Measurements from ENCODE around the gene CTRB1.

- no peak for TF ChIP-seq POLR2A (IDR thresholded peaks at IDR 0.05; ENCODE audit: low read depth, low read length)
- TF ChIP-seq, protein P1, sequence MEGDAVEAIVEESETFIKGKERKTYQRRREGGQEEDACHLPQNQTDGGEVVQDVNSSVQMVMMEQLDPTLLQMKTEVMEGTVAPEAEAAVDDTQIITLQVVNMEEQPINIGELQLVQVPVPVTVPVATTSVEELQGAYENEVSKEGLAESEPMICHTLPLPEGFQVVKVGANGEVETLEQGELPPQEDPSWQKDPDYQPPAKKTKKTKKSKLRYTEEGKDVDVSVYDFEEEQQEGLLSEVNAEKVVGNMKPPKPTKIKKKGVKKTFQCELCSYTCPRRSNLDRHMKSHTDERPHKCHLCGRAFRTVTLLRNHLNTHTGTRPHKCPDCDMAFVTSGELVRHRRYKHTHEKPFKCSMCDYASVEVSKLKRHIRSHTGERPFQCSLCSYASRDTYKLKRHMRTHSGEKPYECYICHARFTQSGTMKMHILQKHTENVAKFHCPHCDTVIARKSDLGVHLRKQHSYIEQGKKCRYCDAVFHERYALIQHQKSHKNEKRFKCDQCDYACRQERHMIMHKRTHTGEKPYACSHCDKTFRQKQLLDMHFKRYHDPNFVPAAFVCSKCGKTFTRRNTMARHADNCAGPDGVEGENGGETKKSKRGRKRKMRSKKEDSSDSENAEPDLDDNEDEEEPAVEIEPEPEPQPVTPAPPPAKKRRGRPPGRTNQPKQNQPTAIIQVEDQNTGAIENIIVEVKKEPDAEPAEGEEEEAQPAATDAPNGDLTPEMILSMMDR (IDR thresholded peaks at IDR 0.05; ENCODE audit: extremely low read depth in 1 of 2, insufficient read depth in 1 of 2, low read depth in 1 of 2, low read length in 2 of 2): no peak
- no peak for TF ChIP-seq MAX (IDR thresholded peaks at IDR 0.05; ENCODE audit: insufficient read depth, insufficient read length)
- no peak for TF ChIP-seq EZH2 (IDR thresholded peaks at IDR 0.05; ENCODE audit: borderline replicate concordance, low read depth, low read length, severe bottlenecking)
- no peak for TF ChIP-seq FOS (IDR thresholded peaks at IDR 0.05; ENCODE audit: borderline replicate concordance, insufficient read depth, low read length)
Observed at GRCh38 chr16:75196836-75197235, 22.0 kb upstream of the CTRB1 start.

Measured in endothelial cell of umbilical vein (primary cell).